ENCODE measurements around the gene GPR176. TPM values are rescaled to one million over a fixed set of nuclear protein-coding genes. Genes with fewer than 3 reads are reported as not detected.
A peak's percentile ranks its signal among the peaks of the same experiment; 100 is the strongest.

GPR176 gene
- polyA plus RNA-seq, 3 donors: 0.08 to 0.18 TPM; not detected in 1

GRCh38 chr15:39792844-39793335 lies 127.2 kb downstream of the GPR176 start:
- H3K4me2 ChIP-seq (replicated peaks; ENCODE audit: extremely low read depth, low read length, poor library complexity, severe bottlenecking): no peak overlapping the region
- H3K36me3 ChIP-seq (replicated peaks in 1 of 2; ENCODE audit: control insufficient read depth in 1 of 2, insufficient read depth in 2 of 2, low read length in 2 of 2): no peaks in the 10 kb centered on the region
- no peaks in the 10 kb centered on the region for H3K79me2 ChIP-seq (ENCODE audit: insufficient read depth, low read length)
- H4K20me1 ChIP-seq (ENCODE audit: insufficient read depth, low read length): no peaks in the 10 kb centered on the region
- TF ChIP-seq CTCF (IDR thresholded peaks at IDR 0.05): no peak
- 0% methylated on average over 1 of the region's 4 CpGs for WGBS (ENCODE audit: insufficient coverage)
- no peak for DNase-seq
- intact Hi-C loops (cut with micrococcal nuclease): no loop called here
- H3K9me3 ChIP-seq (replicated peaks in 1 of 2; ENCODE audit: control insufficient read depth in 1 of 2, insufficient read depth in 1 of 2, low read length in 2 of 2): no peaks in the 10 kb centered on the region
- Mint-ChIP-seq H3K36me3 (peaks cover 0 to 3% of the 10 kb centered on the region in 2 donors), H3K27me3 (ENCODE audit: low read depth in 3 of 3) (peaks cover 2 to 7% (median 5%) of the 10 kb centered on the region in 3 donors), H3K4me1 (peaks cover 7% of the 10 kb centered on the region), H3K4me3 (no peak overlapping the region), H3K27ac (peak overlapping the region in 1 of 7 donors; percentile 33), H3K9me3 (peaks cover 0 to 5% (median 0%) of the 10 kb centered on the region in 7 donors)
- no peak overlapping the region for H2AFZ ChIP-seq (ENCODE audit: insufficient read depth, low read depth, low read length, poor library complexity, severe bottlenecking)
- H3K4me1 ChIP-seq (ENCODE audit: control insufficient read depth in 1 of 2, insufficient read depth in 2 of 2, low read length in 2 of 2): no peaks in the 10 kb centered on the region
- peaks cover 0 to 3% of the 10 kb centered on the region in 2 donors for H3K27me3 ChIP-seq (ENCODE audit: control insufficient read depth in 2 of 2, insufficient read depth in 2 of 2, low read length in 2 of 2)
- no peak overlapping the region for H3K4me3 ChIP-seq (replicated peaks in 1 of 3; ENCODE audit: low read depth in 2 of 3, low read length in 3 of 3)
- H3K9ac ChIP-seq (ENCODE audit: insufficient read depth, low read length, poor library complexity, severe bottlenecking): no peak overlapping the region
- no peak overlapping the region for H3K27ac ChIP-seq (ENCODE audit: low read depth in 1 of 2, low read length in 2 of 2)

- H3K27me3 Mint-ChIP-seq (ENCODE audit: low read depth in 3 of 3): peaks cover 2 to 7% (median 4%) of the 10 kb centered on the region in 3 donors
- no CpG with 5 or more reads among the region's 5 CpGs for WGBS (ENCODE audit: insufficient coverage)
- H3K27ac ChIP-seq (ENCODE audit: low read depth in 1 of 2, low read length in 2 of 2): no peak overlapping the region
- peaks cover 7% of the 10 kb centered on the region for H3K4me1 Mint-ChIP-seq
- H3K9ac ChIP-seq (ENCODE audit: insufficient read depth, low read length, poor library complexity, severe bottlenecking): no peak overlapping the region
- no peak overlapping the region for H3K4me3 Mint-ChIP-seq
- H3K36me3 ChIP-seq (replicated peaks in 1 of 2; ENCODE audit: control insufficient read depth in 1 of 2, insufficient read depth in 2 of 2, low read length in 2 of 2): no peaks in the 10 kb centered on the region
- no peaks in the 10 kb centered on the region for H3K9me3 ChIP-seq (replicated peaks in 1 of 2; ENCODE audit: control insufficient read depth in 1 of 2, insufficient read depth in 1 of 2, low read length in 2 of 2)
- TF ChIP-seq CTCF (IDR thresholded peaks at IDR 0.05): no peak
- H3K79me2 ChIP-seq (ENCODE audit: insufficient read depth, low read length): no peaks in the 10 kb centered on the region
- peaks cover 0 to 3% of the 10 kb centered on the region in 2 donors for H3K36me3 Mint-ChIP-seq
- H3K27me3 ChIP-seq (ENCODE audit: control insufficient read depth in 2 of 2, insufficient read depth in 2 of 2, low read length in 2 of 2): peaks cover 0 to 3% of the 10 kb centered on the region in 2 donors
- H4K20me1 ChIP-seq (ENCODE audit: insufficient read depth, low read length): no peaks in the 10 kb centered on the region
- intact Hi-C loops (cut with micrococcal nuclease): no loop called here
- H3K4me3 ChIP-seq (replicated peaks in 1 of 3; ENCODE audit: low read depth in 2 of 3, low read length in 3 of 3): no peak overlapping the region
- no peak overlapping the region for H3K4me2 ChIP-seq (replicated peaks; ENCODE audit: extremely low read depth, low read length, poor library complexity, severe bottlenecking)
- no peaks in the 10 kb centered on the region for H3K4me1 ChIP-seq (ENCODE audit: control insufficient read depth in 1 of 2, insufficient read depth in 2 of 2, low read length in 2 of 2)
- H3K27ac Mint-ChIP-seq: no peak overlapping the region
- H3K9me3 Mint-ChIP-seq: peaks cover 0 to 5% (median 0%) of the 10 kb centered on the region in 7 donors
- H2AFZ ChIP-seq (ENCODE audit: insufficient read depth, low read depth, low read length, poor library complexity, severe bottlenecking): no peak overlapping the region
- no peak for DNase-seq
These were observed 127.8 kb downstream of the GPR176 start for GRCh38 chr15:39792025-39792843.
